Caco-2 (cell line): ENCODE measurements around the gene CAPN15. TPM values are rescaled to one million over a fixed set of nuclear protein-coding genes. Genes with fewer than 3 reads are reported as not detected.
A peak's percentile ranks its signal among the peaks of the same experiment; 100 is the strongest.

Experiments used
- BruUV-seq: library from RNA; stranded (reverse); fragments of 400-500 nt; replicated peaks from 2 replicates; lab custom pipeline; 2021; lab: Mats Ljungman, UMichigan
- CTCF ChIA-PET: fragments of 300-600 bp; sonication (Branson Sonifier 250); formaldehyde crosslinking; loops from one replicate; lab custom pipeline; 2022; ENCODE audit warnings: antibody characterized with exemption; lab: Charles Lee
- POLR2A ChIA-PET: fragments of 300-600 bp; sonication (Branson Sonifier 250); formaldehyde crosslinking; loops from one replicate; lab custom pipeline; 2022; ENCODE audit warnings: antibody characterized with exemption; lab: Charles Lee
- DNase-seq, 2 experiments: peaks; one replicate each; pipeline versions ENCODE4 v3.0.0 to v3.0.0-alpha.2; 2020 to 2022
- H3K27me3 ChIP-seq: replicated peaks from 2 replicates; pipeline ENCODE4 v1.6.0; 2011; ENCODE audit warnings: low read length; ENCODE audit not compliant: control insufficient read depth, insufficient read depth
- H3K36me3 ChIP-seq: 2 replicates; pipeline ENCODE4 v1.5.1; 2011; ENCODE audit warnings: low read length; ENCODE audit not compliant: control insufficient read depth, insufficient read depth
- H3K4me1 ChIP-seq: fragments of 250-450 bp; sonication (Bioruptor Pico); 2 replicates; pipeline ENCODE4 v1.5.1; 2020; ENCODE audit warnings: mild to moderate bottlenecking
- H3K4me3 ChIP-seq: 2 replicates; pipeline ENCODE4 v1.5.1; 2011; ENCODE audit warnings: low read depth, mild to moderate bottlenecking, control low read depth, low read length
- H3K9me3 ChIP-seq: fragments of 250-450 bp; sonication (Bioruptor Pico); 2 replicates; pipeline ENCODE4 v1.5.1; 2020; ENCODE audit warnings: mild to moderate bottlenecking, moderate library complexity
- H3K27ac Mint-ChIP-seq: one replicate; pipeline ENCODE4 v1.8.0; 2022; ENCODE audit warnings: mixed read lengths; ENCODE audit not compliant: unreplicated experiment
- H3K27me3 Mint-ChIP-seq: one replicate; pipeline ENCODE4 v1.8.0; 2022; ENCODE audit warnings: mixed read lengths; ENCODE audit not compliant: insufficient read depth, unreplicated experiment
- H3K36me3 Mint-ChIP-seq: one replicate; pipeline ENCODE4 v1.8.0; 2022; ENCODE audit warnings: mild to moderate bottlenecking, mixed read lengths; ENCODE audit not compliant: insufficient read depth, unreplicated experiment
- H3K4me1 Mint-ChIP-seq: one replicate; pipeline ENCODE4 v1.8.0; 2022; ENCODE audit warnings: low read depth, mixed read lengths; ENCODE audit not compliant: unreplicated experiment
- H3K4me3 Mint-ChIP-seq: one replicate; pipeline ENCODE4 v1.8.0; 2022; ENCODE audit warnings: mild to moderate bottlenecking, moderate library complexity, mixed read lengths; ENCODE audit not compliant: unreplicated experiment
- H3K9me3 Mint-ChIP-seq: one replicate; pipeline ENCODE4 v1.8.0; 2022; ENCODE audit warnings: mixed read lengths; ENCODE audit not compliant: unreplicated experiment
- intact Hi-C: fragments of 100-400 bp; cut with micrococcal nuclease; formaldehyde crosslinking; loops from one replicate; pipeline ENCODE4 v1.10.0; 2022; ENCODE audit not compliant: unreplicated experiment
- total RNA-seq: library from RNA; stranded (reverse); gene quantifications from 2 replicates; pipeline ENCODE4 v1.2.3, GENCODE V29; 2022
- TF ChIP-seq, protein P1 (sequence below), 2 experiments: fragments of 200-600 bp in 1 of 2; IDR thresholded peaks; 1 replicate in 1 of 2; 2 replicates in 1 of 2; pipeline versions ENCODE4 v1.5.1 to v1.8.0; 2011 to 2022; ENCODE audit warnings: antibody characterized with exemption in 1 of 2, control low read depth in 1 of 2, inconsistent platforms in 1 of 2, low read depth in 1 of 2, low read length in 1 of 2, mild to moderate bottlenecking in 1 of 2, moderate library complexity in 1 of 2; ENCODE audit not compliant: insufficient read depth in 1 of 2, severe bottlenecking in 1 of 2, unreplicated experiment in 1 of 2

The CAPN15 gene
- total RNA-seq, 1 experiment from 2014 or later: 85.3 TPM

- DNase-seq: peak in 1 of 2 experiments; percentile 17
- H3K4me3 Mint-ChIP-seq: peak overlapping the region; percentile 75
- Histone ChIP-seq H3K36me3 (no peaks in the 10 kb centered on the region; the same call in 1 of the 2 replicates), H3K9me3 (no peaks in the 10 kb centered on the region), H3K4me1 (peaks cover 32% of the 10 kb centered on the region), H3K27me3 (no peaks in the 10 kb centered on the region), H3K4me3 (no peak overlapping the region)
- H3K27me3 Mint-ChIP-seq: no peaks in the 10 kb centered on the region
- POLR2A ChIA-PET: no interaction called here
- no TSS peak for BruUV-seq
- peaks cover 25% of the 10 kb centered on the region for H3K4me1 Mint-ChIP-seq
- H3K9me3 Mint-ChIP-seq: no peaks in the 10 kb centered on the region
- TF ChIP-seq, protein P1, sequence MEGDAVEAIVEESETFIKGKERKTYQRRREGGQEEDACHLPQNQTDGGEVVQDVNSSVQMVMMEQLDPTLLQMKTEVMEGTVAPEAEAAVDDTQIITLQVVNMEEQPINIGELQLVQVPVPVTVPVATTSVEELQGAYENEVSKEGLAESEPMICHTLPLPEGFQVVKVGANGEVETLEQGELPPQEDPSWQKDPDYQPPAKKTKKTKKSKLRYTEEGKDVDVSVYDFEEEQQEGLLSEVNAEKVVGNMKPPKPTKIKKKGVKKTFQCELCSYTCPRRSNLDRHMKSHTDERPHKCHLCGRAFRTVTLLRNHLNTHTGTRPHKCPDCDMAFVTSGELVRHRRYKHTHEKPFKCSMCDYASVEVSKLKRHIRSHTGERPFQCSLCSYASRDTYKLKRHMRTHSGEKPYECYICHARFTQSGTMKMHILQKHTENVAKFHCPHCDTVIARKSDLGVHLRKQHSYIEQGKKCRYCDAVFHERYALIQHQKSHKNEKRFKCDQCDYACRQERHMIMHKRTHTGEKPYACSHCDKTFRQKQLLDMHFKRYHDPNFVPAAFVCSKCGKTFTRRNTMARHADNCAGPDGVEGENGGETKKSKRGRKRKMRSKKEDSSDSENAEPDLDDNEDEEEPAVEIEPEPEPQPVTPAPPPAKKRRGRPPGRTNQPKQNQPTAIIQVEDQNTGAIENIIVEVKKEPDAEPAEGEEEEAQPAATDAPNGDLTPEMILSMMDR (IDR thresholded peaks at IDR 0.05; ENCODE audit: insufficient read depth in 1 of 2, low read depth in 1 of 2, low read length in 1 of 2, severe bottlenecking in 1 of 2, unreplicated experiment in 1 of 2): no peak
- peaks cover 41% of the 10 kb centered on the region for H3K36me3 Mint-ChIP-seq
- CTCF ChIA-PET: no interaction called here
- peak overlapping the region; percentile 66 for H3K27ac Mint-ChIP-seq
- intact Hi-C loops: no loop called here
Observed at GRCh38 chr16:591892-592517, 64.5 kb downstream of the CAPN15 start.

DNA sequence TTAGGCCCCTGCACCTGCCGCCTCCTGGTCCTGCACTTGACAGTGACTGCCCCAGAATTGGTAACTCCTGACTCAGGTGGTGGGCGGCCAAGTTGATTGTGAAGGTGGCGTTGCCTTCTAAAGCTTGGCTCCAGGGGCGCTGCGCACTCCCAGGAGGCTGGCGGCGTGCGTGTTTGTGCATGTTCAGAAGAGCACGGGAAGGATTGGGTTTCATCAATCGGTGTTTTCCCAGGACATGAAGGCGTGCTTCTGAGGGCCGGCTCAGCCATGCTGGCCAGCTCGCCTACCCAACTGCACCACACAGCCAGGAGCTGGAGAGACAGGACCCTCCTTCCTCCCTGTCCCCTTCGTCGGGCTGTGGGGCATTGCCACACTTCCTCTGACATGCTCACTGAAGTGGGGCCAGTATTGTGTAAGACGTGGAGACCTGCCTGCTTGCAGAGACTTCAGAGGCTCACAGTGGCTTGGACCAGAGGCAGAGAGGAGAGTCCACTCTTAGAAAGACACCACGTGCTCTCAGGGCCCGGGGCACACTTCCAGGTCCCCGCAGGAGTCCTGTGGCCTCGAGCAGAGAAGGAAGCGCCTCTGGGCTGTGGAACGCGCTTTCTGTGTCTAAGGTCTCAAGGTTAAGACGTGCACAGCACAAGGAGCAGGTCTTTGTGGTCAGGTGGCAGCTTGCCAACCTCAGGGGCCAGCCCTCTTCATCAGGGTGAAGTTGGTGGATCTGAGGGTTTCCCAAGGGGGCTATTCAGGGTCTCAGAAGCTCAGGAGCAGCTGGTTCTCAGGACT, 65.2 kb downstream of the CAPN15 start:
- H3K4me3 Mint-ChIP-seq: peak overlapping the region; percentile 75
- peak in 1 of 2 experiments; percentile 48 for DNase-seq
- no peaks in the 10 kb centered on the region for H3K9me3 Mint-ChIP-seq
- H3K4me3 ChIP-seq: no peak overlapping the region
- ChIA-PET POLR2A (interaction anchor here (1.2 kb wide), 1 partner anchor 56 kb away, joined by 4 read pairs; the partner anchor contains the start of gene WDR90), CTCF (interaction anchor here (0.6 to 1.0 kb wide), 3 partner anchors 9 to 88 kb away, joined by 3 to 6 read pairs (median 3); partner anchors contain the start of gene MCRIP2)
- no peaks in the 10 kb centered on the region for H3K9me3 ChIP-seq
- peaks cover 37% of the 10 kb centered on the region for H3K36me3 Mint-ChIP-seq
- no peaks in the 10 kb centered on the region for H3K27me3 ChIP-seq
- TF ChIP-seq, protein P1 (IDR thresholded peaks at IDR 0.05; ENCODE audit: insufficient read depth in 1 of 2, low read depth in 1 of 2, low read length in 1 of 2, severe bottlenecking in 1 of 2, unreplicated experiment in 1 of 2): no peak
- no peaks in the 10 kb centered on the region; the same call in 1 of the 2 replicates for H3K36me3 ChIP-seq
- no peaks in the 10 kb centered on the region for H3K27me3 Mint-ChIP-seq
- H3K27ac Mint-ChIP-seq: peak overlapping the region; percentile 66
- peaks cover 31% of the 10 kb centered on the region for H3K4me1 ChIP-seq
- BruUV-seq: no TSS peak
- H3K4me1 Mint-ChIP-seq: peaks cover 25% of the 10 kb centered on the region
- intact Hi-C loops: no loop called here

GRCh38 chr16:593406-593805, 65.9 kb downstream of the CAPN15 start:
- peak overlapping the region; percentile 22; the same call in 1 of the 2 replicates for H3K4me3 ChIP-seq
- H3K9me3 ChIP-seq: no peaks in the 10 kb centered on the region
- TF ChIP-seq, protein P1 (IDR thresholded peaks at IDR 0.05; ENCODE audit: insufficient read depth in 1 of 2, low read depth in 1 of 2, low read length in 1 of 2, severe bottlenecking in 1 of 2, unreplicated experiment in 1 of 2): no peak
- DNase-seq: peak; percentile 65 to 84
- no peaks in the 10 kb centered on the region for H3K9me3 Mint-ChIP-seq
- peak overlapping the region; percentile 42 for H3K4me3 Mint-ChIP-seq
- ChIA-PET POLR2A (interaction anchor here (1.2 kb wide), 1 partner anchor 56 kb away, joined by 4 read pairs; the partner anchor contains the start of gene WDR90), CTCF (interaction anchor here (0.6 to 1.0 kb wide), 3 partner anchors 9 to 88 kb away, joined by 3 to 6 read pairs (median 3); partner anchors contain the start of gene MCRIP2)
- intact Hi-C loops: no loop called here
- H3K27ac Mint-ChIP-seq: peak overlapping the region; percentile 66
- no peaks in the 10 kb centered on the region for H3K27me3 ChIP-seq
- H3K4me1 Mint-ChIP-seq: peaks cover 25% of the 10 kb centered on the region
- H3K36me3 Mint-ChIP-seq: peaks cover 32% of the 10 kb centered on the region
- no TSS peak for BruUV-seq
- no peaks in the 10 kb centered on the region for H3K27me3 Mint-ChIP-seq
- no peaks in the 10 kb centered on the region for H3K36me3 ChIP-seq
- peaks cover 29% of the 10 kb centered on the region for H3K4me1 ChIP-seq
